ENCODE results near the gene PLXNB1. TPM values are rescaled to one million over a fixed set of nuclear protein-coding genes. Genes with fewer than 3 reads are reported as not detected.

Gene PLXNB1
- total RNA-seq, 2 donors from 2014 or later = 175 to 216 TPM

DNA sequence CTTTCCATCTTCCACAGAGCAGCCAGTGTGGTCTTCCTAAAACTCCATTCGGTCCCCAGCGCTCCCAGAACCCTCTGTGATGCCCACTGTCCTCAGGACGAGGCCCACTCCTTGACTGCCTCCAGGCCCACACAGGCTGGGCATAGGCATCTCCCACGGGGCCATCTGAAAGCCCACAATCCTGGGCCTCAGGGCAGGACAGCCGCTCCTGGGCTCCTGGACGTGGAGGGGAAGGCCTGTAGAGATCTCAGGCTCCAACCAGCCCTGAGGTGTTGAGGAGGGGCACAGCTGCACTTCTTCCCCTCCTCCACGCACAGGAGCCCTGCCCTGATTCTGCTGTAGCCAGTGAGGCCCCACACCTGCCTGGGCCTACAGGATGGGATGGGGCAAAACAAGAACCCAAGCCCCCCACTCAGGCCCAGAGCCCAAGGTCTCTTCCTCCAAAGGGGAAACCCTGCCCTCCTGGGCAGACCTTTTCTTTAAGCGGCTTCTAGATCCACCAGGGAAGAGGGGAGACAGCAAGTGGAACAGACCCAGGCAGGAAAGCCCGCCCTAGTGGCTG, 48.2 kb upstream of the PLXNB1 start:
- no peak overlapping the region for H3K9ac ChIP-seq (ENCODE audit: extremely low read depth, low read length, poor library complexity, severe bottlenecking)
- peak; percentile 44 for DNase-seq
- H3K27me3 ChIP-seq (ENCODE audit: control insufficient read depth, insufficient read depth, low read length, poor library complexity, severe bottlenecking) = no peaks in the 10 kb centered on the region
- H3K36me3 ChIP-seq (ENCODE audit: control insufficient read depth, insufficient read depth, low read length) = peaks cover 4% of the 10 kb centered on the region
- H3K27ac ChIP-seq (ENCODE audit: low read depth, low read length) = no peak overlapping the region
- peaks cover 10% of the 10 kb centered on the region for H3K4me1 ChIP-seq (ENCODE audit: control insufficient read depth, insufficient read depth, low read length)
- peaks cover 21% of the 10 kb centered on the region for H3K4me1 Mint-ChIP-seq
- no peaks in the 10 kb centered on the region for H3K9me3 Mint-ChIP-seq
- no peak overlapping the region for H3K4me3 Mint-ChIP-seq
- no peak overlapping the region for H3K4me3 ChIP-seq (ENCODE audit: low read length)
- H3K27me3 Mint-ChIP-seq (ENCODE audit: insufficient read depth) = no peaks in the 10 kb centered on the region
- no peak overlapping the region for H3K27ac Mint-ChIP-seq
- peaks cover 17% of the 10 kb centered on the region for H3K36me3 Mint-ChIP-seq (ENCODE audit: low read depth)
- WGBS, 2 experiments (ENCODE audit: insufficient coverage in 1 of 2, insufficient read length in 1 of 2) = 83 to 94% methylated on average over 3 to 9 of the region's 9 CpGs
- no peak for TF ChIP-seq CTCF (conservative IDR thresholded peaks at IDR 0.05)
- no peaks in the 10 kb centered on the region for H3K9me3 ChIP-seq (ENCODE audit: control insufficient read depth, low read length)

GRCh38 chr3:48476426-48477053, 46.7 kb upstream of the PLXNB1 start:
- Mint-ChIP-seq H3K36me3 (ENCODE audit: low read depth) (peaks cover 15% of the 10 kb centered on the region), H3K4me1 (peaks cover 21% of the 10 kb centered on the region), H3K9me3 (no peaks in the 10 kb centered on the region), H3K27me3 (ENCODE audit: insufficient read depth) (no peaks in the 10 kb centered on the region), H3K27ac (no peak overlapping the region), H3K4me3 (no peak overlapping the region)
- WGBS, 2 experiments (ENCODE audit: insufficient coverage in 1 of 2, insufficient read length in 1 of 2) = 93 to 95% methylated on average over 9 of the region's 9 CpGs
- Histone ChIP-seq H3K4me3 (ENCODE audit: low read length) (no peak overlapping the region), H3K9ac (ENCODE audit: extremely low read depth, low read length, poor library complexity, severe bottlenecking) (no peak overlapping the region), H3K36me3 (ENCODE audit: control insufficient read depth, insufficient read depth, low read length) (peaks cover 4% of the 10 kb centered on the region), H3K27ac (ENCODE audit: low read depth, low read length) (no peak overlapping the region), H3K27me3 (ENCODE audit: control insufficient read depth, insufficient read depth, low read length, poor library complexity, severe bottlenecking) (no peaks in the 10 kb centered on the region), H3K9me3 (ENCODE audit: control insufficient read depth, low read length) (no peaks in the 10 kb centered on the region), H3K4me1 (ENCODE audit: control insufficient read depth, insufficient read depth, low read length) (peaks cover 10% of the 10 kb centered on the region)
- TF ChIP-seq CTCF (conservative IDR thresholded peaks at IDR 0.05) = no peak
- peak; percentile 39 for DNase-seq

GRCh38 chr3:48475188-48475587, 45.3 kb upstream of the PLXNB1 start:
- H3K27me3 ChIP-seq (ENCODE audit: control insufficient read depth, insufficient read depth, low read length, poor library complexity, severe bottlenecking) = no peaks in the 10 kb centered on the region
- no peak overlapping the region for H3K27ac ChIP-seq (ENCODE audit: low read depth, low read length)
- no peaks in the 10 kb centered on the region for H3K9me3 ChIP-seq (ENCODE audit: control insufficient read depth, low read length)
- no peaks in the 10 kb centered on the region for H3K27me3 Mint-ChIP-seq (ENCODE audit: insufficient read depth)
- no peak overlapping the region for H3K9ac ChIP-seq (ENCODE audit: extremely low read depth, low read length, poor library complexity, severe bottlenecking)
- peak overlapping the region; percentile 91 for H3K27ac Mint-ChIP-seq
- no peaks in the 10 kb centered on the region for H3K9me3 Mint-ChIP-seq
- peaks cover 1% of the 10 kb centered on the region for H3K36me3 ChIP-seq (ENCODE audit: control insufficient read depth, insufficient read depth, low read length)
- H3K4me3 ChIP-seq (ENCODE audit: low read length) = no peak overlapping the region
- peak; percentile 69 for DNase-seq
- 73 to 78% methylated on average over 9 to 11 of the region's 11 CpGs for WGBS, 2 experiments (ENCODE audit: insufficient coverage in 1 of 2, insufficient read length in 1 of 2)
- H3K4me1 ChIP-seq (ENCODE audit: control insufficient read depth, insufficient read depth, low read length) = peaks cover 10% of the 10 kb centered on the region
- H3K4me3 Mint-ChIP-seq = peak overlapping the region; percentile 33
- TF ChIP-seq CTCF (conservative IDR thresholded peaks at IDR 0.05) = peak; percentile 27
- peaks cover 21% of the 10 kb centered on the region for H3K4me1 Mint-ChIP-seq
- H3K36me3 Mint-ChIP-seq (ENCODE audit: low read depth) = peaks cover 13% of the 10 kb centered on the region

All from endodermal cell (in vitro differentiated cells).